ENCODE measurements around the gene GTF3C1.

GTF3C1 gene

GRCh38 chr16:27517664-27518063, 32.0 kb downstream of the GTF3C1 start:
- no peaks in the 10 kb centered on the region for H3K9me3 ChIP-seq (ENCODE audit: insufficient read depth, low read length)
- H3K4me2 ChIP-seq (ENCODE audit: low read length): no peak overlapping the region
- H3K9ac ChIP-seq (ENCODE audit: low read length): no peak overlapping the region
- H3K27ac ChIP-seq (ENCODE audit: low read length): no peak overlapping the region
- TF ChIP-seq EZH2phosphoT487 (IDR thresholded peaks at IDR 0.05; ENCODE audit: low read depth): no peak
- TF ChIP-seq CTCF (IDR thresholded peaks at IDR 0.05; ENCODE audit: low read depth, low read length): no peak
- no peaks in the 10 kb centered on the region; the same call in 1 of the 2 replicates for H4K20me1 ChIP-seq (ENCODE audit: insufficient read depth, low read length)
- H3K27me3 ChIP-seq (ENCODE audit: low read depth, low read length): no peaks in the 10 kb centered on the region
- no peaks in the 10 kb centered on the region for H3K4me1 ChIP-seq (ENCODE audit: low read length)
- no peak overlapping the region for H3K4me3 ChIP-seq (ENCODE audit: low read length)
- no peak overlapping the region for H2AFZ ChIP-seq (ENCODE audit: low read depth, low read length)
- H3K79me2 ChIP-seq (ENCODE audit: low read length): no peaks in the 10 kb centered on the region
- peaks cover 12% of the 10 kb centered on the region for H3K36me3 ChIP-seq (replicated peaks; ENCODE audit: low read depth, low read length)

- H3K4me1 ChIP-seq (ENCODE audit: low read length): no peaks in the 10 kb centered on the region
- H4K20me1 ChIP-seq (ENCODE audit: insufficient read depth, low read length): no peaks in the 10 kb centered on the region; the same call in 1 of the 2 replicates
- no peak overlapping the region for H3K27ac ChIP-seq (ENCODE audit: low read length)
- TF ChIP-seq EZH2phosphoT487 (IDR thresholded peaks at IDR 0.05; ENCODE audit: low read depth) (no peak), CTCF (IDR thresholded peaks at IDR 0.05; ENCODE audit: low read depth, low read length) (no peak)
- no peaks in the 10 kb centered on the region for H3K27me3 ChIP-seq (ENCODE audit: low read depth, low read length)
- no peaks in the 10 kb centered on the region for H3K79me2 ChIP-seq (ENCODE audit: low read length)
- H3K36me3 ChIP-seq (replicated peaks; ENCODE audit: low read depth, low read length): peaks cover 17% of the 10 kb centered on the region
- H2AFZ ChIP-seq (ENCODE audit: low read depth, low read length): no peak overlapping the region
- H3K9me3 ChIP-seq (ENCODE audit: insufficient read depth, low read length): no peaks in the 10 kb centered on the region
- no peak overlapping the region for H3K4me2 ChIP-seq (ENCODE audit: low read length)
- H3K9ac ChIP-seq (ENCODE audit: low read length): no peak overlapping the region
- H3K4me3 ChIP-seq (ENCODE audit: low read length): no peak overlapping the region
Observed at GRCh38 chr16:27516365-27516764, 33.3 kb downstream of the GTF3C1 start.

- Histone ChIP-seq H2AFZ (ENCODE audit: low read depth, low read length) (no peak overlapping the region), H3K9ac (ENCODE audit: low read length) (no peak overlapping the region), H3K4me1 (ENCODE audit: low read length) (no peaks in the 10 kb centered on the region), H3K4me2 (ENCODE audit: low read length) (no peak overlapping the region), H3K27ac (ENCODE audit: low read length) (no peak overlapping the region), H4K20me1 (ENCODE audit: insufficient read depth, low read length) (no peaks in the 10 kb centered on the region; the same call in 1 of the 2 replicates), H3K79me2 (ENCODE audit: low read length) (no peaks in the 10 kb centered on the region), H3K27me3 (ENCODE audit: low read depth, low read length) (no peaks in the 10 kb centered on the region), H3K36me3 (replicated peaks; ENCODE audit: low read depth, low read length) (peaks cover 17% of the 10 kb centered on the region), H3K9me3 (ENCODE audit: insufficient read depth, low read length) (no peaks in the 10 kb centered on the region), H3K4me3 (ENCODE audit: low read length) (no peak overlapping the region)
- TF ChIP-seq EZH2phosphoT487 (IDR thresholded peaks at IDR 0.05; ENCODE audit: low read depth) (no peak), CTCF (IDR thresholded peaks at IDR 0.05; ENCODE audit: low read depth, low read length) (peak; percentile 52)
Observed at GRCh38 chr16:27515874-27516353, 33.8 kb downstream of the GTF3C1 start.

GRCh38 chr16:27514806-27515205, 34.9 kb downstream of the GTF3C1 start:
- TF ChIP-seq EZH2phosphoT487 (IDR thresholded peaks at IDR 0.05; ENCODE audit: low read depth): no peak
- no peak for TF ChIP-seq CTCF (IDR thresholded peaks at IDR 0.05; ENCODE audit: low read depth, low read length)
- no peak overlapping the region for H3K4me2 ChIP-seq (ENCODE audit: low read length)
- H2AFZ ChIP-seq (ENCODE audit: low read depth, low read length): no peak overlapping the region
- peaks cover 17% of the 10 kb centered on the region for H3K36me3 ChIP-seq (replicated peaks; ENCODE audit: low read depth, low read length)
- H4K20me1 ChIP-seq (ENCODE audit: insufficient read depth, low read length): no peaks in the 10 kb centered on the region; the same call in 1 of the 2 replicates
- no peak overlapping the region for H3K27ac ChIP-seq (ENCODE audit: low read length)
- H3K9ac ChIP-seq (ENCODE audit: low read length): no peak overlapping the region
- H3K79me2 ChIP-seq (ENCODE audit: low read length): no peaks in the 10 kb centered on the region
- no peaks in the 10 kb centered on the region for H3K4me1 ChIP-seq (ENCODE audit: low read length)
- H3K27me3 ChIP-seq (ENCODE audit: low read depth, low read length): no peaks in the 10 kb centered on the region
- H3K4me3 ChIP-seq (ENCODE audit: low read length): no peak overlapping the region
- no peaks in the 10 kb centered on the region for H3K9me3 ChIP-seq (ENCODE audit: insufficient read depth, low read length)

Data from OCI-LY3 (cell line).